ENCODE results near the gene ENO3.

ENO3 gene

GRCh38 chr17:4978726-4979125 lies 27.8 kb downstream of the ENO3 start:
- DNase-seq: no peak

GRCh38 chr17:4980644-4981216 lies 29.8 kb downstream of the ENO3 start:
- peak; percentile 62 for DNase-seq

- no peak for DNase-seq
Observed at GRCh38 chr17:4982305-4982704, 31.4 kb downstream of the ENO3 start.

GRCh38 chr17:4986403-4986802 lies 35.5 kb downstream of the ENO3 start:
- no peak for DNase-seq

GRCh38 chr17:4986951-4987766 lies 36.2 kb downstream of the ENO3 start, which contains the start of gene CAMTA2:
Gene CAMTA2 (minus strand): TSS chr17:4987675. CDS start chr17:4986222, 1,453 bp downstream.
- DNase-seq: peak; percentile 83

- no peak for DNase-seq
Observed at GRCh38 chr17:4987767-4988567, 37.0 kb downstream of the ENO3 start.

GRCh38 chr17:4994081-4994595 lies 43.2 kb downstream of the ENO3 start:
- no peak for DNase-seq

GRCh38 chr17:4997302-4998026 lies 46.5 kb downstream of the ENO3 start, which contains the start of the genes INCA1 and KIF1C:
Gene INCA1 (minus strand): TSS chr17:4997522. CDS start chr17:4994437, 3,085 bp downstream.
Gene KIF1C (plus strand): TSS chr17:4997950. CDS start chr17:5000247, 2,297 bp downstream.
- DNase-seq: peak; percentile 86

GRCh38 chr17:4998027-4998731 lies 47.3 kb downstream of the ENO3 start:
- no peak for DNase-seq

GRCh38 chr17:4998732-4999429 lies 48.0 kb downstream of the ENO3 start:
- DNase-seq: no peak

- no peak for DNase-seq
Observed at GRCh38 chr17:4999430-5000093, 48.6 kb downstream of the ENO3 start.

GRCh38 chr17:5000237-5000639 lies 49.3 kb downstream of the ENO3 start:
- no peak for DNase-seq

GRCh38 chr17:5002121-5002788 lies 51.3 kb downstream of the ENO3 start:
- no peak for DNase-seq

- no peak for DNase-seq
Observed at GRCh38 chr17:5003214-5003867, 52.4 kb downstream of the ENO3 start.

Measured in CD4-positive, alpha-beta T cell treated with Interleukin-4 for 4 hours (primary cell).